Fibroblast of skin of back (primary cell): ENCODE measurements around the gene MYBPH. TPM values are rescaled to one million over a fixed set of nuclear protein-coding genes. Genes with fewer than 3 reads are reported as not detected.

Experiments
- DNase-seq: peaks from one replicate; pipeline ENCODE4 v3.0.0-alpha.2; 2013
- polyA plus RNA-seq, 2 experiments: library from polyadenylated mRNA; unstranded; fragments of 120-200 nt; gene quantifications; one replicate each; pipeline ENCODE4 v1.2.1, GENCODE V29; 2013; ENCODE audit not compliant: insufficient read length in 2 of 2

The MYBPH gene, protein sequence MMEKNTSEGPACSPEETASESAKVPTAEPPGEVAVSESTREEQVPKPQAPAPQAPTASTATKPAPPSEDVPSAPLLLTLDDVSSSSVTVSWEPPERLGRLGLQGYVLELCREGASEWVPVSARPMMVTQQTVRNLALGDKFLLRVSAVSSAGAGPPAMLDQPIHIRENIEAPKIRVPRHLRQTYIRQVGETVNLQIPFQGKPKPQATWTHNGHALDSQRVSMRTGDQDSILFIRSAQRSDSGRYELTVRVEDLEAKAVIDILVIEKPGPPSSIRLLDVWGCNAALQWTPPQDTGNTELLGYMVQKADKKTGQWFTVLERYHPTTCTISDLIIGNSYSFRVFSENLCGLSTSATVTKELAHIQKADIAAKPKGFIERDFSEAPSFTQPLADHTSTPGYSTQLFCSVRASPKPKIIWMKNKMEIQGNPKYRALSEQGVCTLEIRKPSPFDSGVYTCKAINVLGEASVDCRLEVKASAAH
- 0.51 TPM for polyA plus RNA-seq (2013, experiment 1 of 2; ENCODE audit: insufficient read length)
- polyA plus RNA-seq (2013, experiment 2 of 2; ENCODE audit: insufficient read length) = 0.96 TPM

- DNase-seq = no peak
Measured at GRCh38 chr1:203175237-203175826, at the start of gene MYBPH. Gene MYBPH, minus strand, starts transcription at chr1:203175826. Its CDS starts 71 bp downstream, at chr1:203175755.

GRCh38 chr1:203225071-203225470 is 49.4 kb upstream of the MYBPH start:
- DNase-seq = no peak

DNA sequence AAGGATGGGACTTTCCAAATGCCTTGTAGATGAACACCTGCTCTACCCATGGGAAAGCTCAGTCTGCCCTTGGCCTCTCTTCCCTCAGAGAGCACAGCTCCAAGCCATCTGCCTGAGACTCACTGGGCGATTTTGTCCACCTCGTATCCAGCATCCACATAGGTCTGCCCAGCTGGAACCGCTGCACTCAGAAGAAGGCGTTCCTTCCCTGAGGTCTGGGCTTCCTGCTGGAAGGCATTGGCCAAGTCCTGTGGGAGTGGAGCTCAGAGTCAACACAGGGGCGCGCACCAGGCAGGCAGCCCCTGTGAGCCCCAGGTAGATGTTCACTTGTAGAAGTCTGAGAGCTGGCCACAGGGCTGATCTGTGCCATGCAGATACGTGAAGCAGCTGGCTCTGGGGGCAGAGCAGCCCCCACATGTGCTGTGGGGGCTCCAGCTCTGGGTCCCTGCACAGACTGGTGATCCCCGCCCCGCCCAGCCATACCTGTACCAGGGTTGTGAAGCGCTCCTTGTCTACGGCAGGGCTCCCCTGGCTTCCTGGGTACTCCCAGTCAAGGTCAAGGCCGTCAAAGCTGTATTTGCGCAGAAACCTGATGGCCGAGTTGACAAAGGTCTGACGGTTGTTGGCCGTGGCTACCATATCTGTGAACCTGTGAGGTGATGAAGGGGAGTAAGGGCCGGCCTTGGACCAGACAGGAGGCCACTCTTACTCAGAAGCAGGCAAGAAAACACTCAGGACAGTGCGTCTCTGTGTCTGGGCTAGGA is 47.6 kb upstream of the MYBPH start:
- no peak for DNase-seq

DNA sequence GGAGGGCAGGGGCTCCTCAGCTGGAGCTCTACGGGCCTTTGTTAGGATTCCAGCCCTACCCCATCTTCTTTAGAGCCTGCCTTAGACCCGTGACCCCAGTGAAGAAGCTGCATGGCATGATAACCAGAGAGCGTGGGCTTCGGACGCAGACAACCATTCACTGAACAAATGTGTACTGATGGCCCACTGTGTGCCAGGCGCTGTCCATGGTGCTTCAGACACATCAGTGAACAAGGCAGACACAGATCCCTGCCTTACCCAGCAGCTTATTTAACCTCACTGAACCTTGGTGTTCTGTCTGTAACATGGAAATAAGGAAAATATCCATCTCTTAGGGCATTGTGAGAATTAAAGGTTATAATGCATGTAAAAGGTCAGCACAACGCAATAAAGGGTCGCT is 44.3 kb upstream of the MYBPH start:
- no peak for DNase-seq

DNA sequence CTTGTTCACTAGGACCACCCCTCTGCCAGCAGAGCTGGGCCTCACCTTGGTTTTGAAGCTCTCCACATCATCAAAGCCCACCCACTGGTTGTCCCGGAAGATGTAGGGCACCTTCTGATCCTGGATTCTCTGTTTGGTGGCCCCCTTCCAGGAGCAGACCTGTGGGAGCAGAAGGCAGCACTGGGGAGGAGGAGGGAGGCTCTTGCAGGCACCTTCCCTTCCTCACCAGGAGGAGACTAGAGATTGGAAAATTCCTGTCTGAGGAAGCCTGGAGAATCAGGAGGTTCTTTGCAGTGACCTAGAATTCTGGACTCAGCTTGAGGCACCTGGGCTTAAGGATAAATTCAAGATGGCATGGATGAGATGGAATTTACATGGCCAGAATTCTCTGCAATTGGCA is 43.5 kb upstream of the MYBPH start:
- DNase-seq = no peak

DNA sequence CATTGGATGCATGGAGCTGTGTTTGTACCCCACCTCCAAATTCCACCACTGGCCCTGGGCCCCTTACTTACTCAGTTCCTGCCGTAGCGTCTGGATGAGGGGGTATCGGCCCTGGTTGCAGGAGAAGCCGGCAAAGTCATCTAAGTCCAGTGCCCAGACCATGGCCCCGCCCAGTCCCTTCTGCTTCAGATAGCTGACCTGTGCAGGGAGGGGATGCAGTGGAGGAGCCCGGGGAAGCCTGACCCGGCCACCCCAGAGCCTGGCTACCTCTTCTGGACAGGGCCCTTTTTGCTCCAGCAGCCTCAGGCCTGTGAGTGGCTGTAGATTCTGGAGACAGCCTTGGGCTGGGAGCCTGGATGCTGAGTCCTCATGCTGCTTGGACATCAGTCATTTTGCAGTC is 42.0 kb upstream of the MYBPH start:
- no peak for DNase-seq

DNA sequence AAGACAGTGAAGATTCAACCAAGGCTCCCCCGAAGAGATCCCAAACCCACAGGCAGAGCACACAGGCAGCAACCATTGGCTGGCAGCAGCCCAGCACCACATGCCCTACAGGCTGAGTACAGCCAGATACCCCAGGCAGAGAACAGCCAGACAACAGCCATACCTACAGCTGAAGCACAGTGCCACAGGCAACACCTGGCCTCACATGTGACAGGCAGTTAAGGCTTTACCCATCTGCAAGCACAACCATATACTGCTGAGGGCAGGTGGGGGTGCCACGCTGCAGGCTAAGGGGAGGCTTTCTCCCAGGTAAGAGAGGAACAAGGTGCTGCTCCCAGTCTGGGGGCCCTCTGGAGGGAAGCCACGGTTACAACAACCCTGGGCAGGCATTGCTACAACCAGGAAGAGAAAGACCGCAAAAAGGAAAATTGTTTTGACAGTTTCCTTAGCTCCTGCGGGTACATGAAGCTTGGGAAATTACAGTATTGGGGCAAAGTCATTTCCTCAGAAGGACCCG is 41.6 kb upstream of the MYBPH start:
- no peak for DNase-seq

- peak; percentile 57 for DNase-seq
Measured at GRCh38 chr1:203216274-203217138, 40.9 kb upstream of the MYBPH start.

DNA sequence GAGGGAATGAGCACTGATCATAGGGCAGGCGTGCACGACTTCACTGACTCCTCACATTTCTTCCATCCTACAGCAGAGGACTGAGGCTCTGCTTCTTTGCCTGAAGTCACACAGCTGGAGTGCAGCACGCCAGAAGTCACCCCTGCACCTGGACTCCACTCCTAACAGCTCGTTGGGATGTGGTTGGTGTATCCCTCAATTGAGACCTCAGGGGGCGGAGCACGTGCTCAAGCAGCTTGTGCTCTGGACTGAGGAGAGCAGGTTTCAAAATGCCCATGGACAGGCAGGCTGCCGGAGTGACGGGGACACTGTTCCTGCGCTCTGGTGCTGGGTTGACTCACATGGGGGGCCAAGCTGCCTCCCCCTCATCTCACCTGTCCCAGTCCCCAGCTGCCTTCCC is 39.9 kb upstream of the MYBPH start:
- DNase-seq = no peak

DNA sequence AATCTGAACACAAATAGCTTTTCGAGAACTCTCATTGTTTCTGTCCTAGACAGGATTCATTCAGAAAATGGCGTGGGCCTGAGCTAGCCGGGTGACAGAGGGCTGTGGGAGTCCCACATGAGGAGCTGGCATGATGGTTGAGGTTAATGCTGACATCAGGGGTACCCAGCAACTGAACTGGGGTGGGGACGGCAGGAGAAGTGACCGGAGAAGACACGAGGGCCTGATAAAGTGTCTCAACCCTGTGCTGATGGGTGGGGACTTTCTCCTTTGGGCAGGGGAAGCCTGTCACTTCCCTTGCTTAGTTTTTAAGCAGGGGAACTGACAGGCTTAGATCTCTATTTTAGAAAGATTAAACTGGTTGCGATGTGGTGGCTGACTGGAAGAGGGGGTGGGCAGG is 39.2 kb upstream of the MYBPH start:
- no peak for DNase-seq

DNA sequence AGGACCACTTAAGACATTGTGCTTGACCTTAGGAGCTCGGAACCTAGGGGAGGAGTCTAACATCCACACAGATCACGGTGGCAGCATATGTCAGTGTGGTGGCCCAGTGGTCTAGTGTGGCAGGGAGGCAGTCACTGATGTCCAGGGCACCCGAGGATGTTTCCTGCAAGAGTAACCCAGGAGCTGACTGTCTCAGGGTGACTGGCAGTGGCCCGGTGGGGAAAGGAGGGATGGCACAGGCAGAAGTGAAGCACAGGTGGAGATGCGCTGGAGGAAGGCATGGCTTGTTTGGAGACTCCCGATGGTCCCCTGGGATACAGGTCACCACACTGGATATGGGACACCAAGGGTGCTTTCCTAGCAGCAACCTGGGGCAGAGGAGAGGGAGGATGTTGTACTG is 37.5 kb upstream of the MYBPH start:
- no peak for DNase-seq

GRCh38 chr1:203211812-203212211 is 36.2 kb upstream of the MYBPH start:
- DNase-seq = no peak

GRCh38 chr1:203210988-203211387 is 35.4 kb upstream of the MYBPH start:
- no peak for DNase-seq

GRCh38 chr1:203210350-203210749 is 34.7 kb upstream of the MYBPH start:
- DNase-seq = no peak

DNA sequence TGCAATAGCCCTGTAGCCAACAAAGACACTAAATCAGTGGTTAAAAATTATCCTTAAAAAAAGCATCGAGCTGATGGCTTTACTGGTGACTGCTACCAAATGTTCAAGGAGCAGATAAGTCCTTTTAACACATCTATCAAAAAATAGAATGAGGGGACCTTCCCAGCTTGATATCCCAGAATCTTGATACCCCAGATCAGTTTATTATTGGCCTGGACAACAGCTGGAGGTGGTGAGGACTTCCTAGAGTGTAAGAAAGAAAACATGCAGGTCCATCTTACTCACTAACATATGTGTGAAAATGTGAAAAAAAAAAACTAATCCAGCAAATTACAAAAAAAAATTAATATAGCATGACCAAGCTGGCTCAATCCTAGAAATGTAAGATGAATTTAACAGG is 32.6 kb upstream of the MYBPH start:
- DNase-seq = no peak

GRCh38 chr1:203207751-203208150 is 32.1 kb upstream of the MYBPH start:
- DNase-seq = no peak

- peak; percentile 22 for DNase-seq
Measured at GRCh38 chr1:203206129-203206687, 30.6 kb upstream of the MYBPH start.

GRCh38 chr1:203204756-203205155 is 29.1 kb upstream of the MYBPH start:
- DNase-seq = no peak

- peak; percentile 2 for DNase-seq
Measured at GRCh38 chr1:203202431-203203245, 27.0 kb upstream of the MYBPH start.

GRCh38 chr1:203201516-203202205 is 26.0 kb upstream of the MYBPH start:
- no peak for DNase-seq
